Trophoblast cell (in vitro differentiated cells and primary cell): ENCODE data around the gene CLIP4.

Experiments used
- DNase-seq, 2 donors: peaks; one replicate each; pipeline ENCODE4 v3.0.0-alpha.2; 2016
- H2AFZ ChIP-seq: 2 replicates; pipeline ENCODE4 v1.6.1; 2013; ENCODE audit warnings: low read length, moderate library complexity, mild to moderate bottlenecking; ENCODE audit not compliant: insufficient read depth, poor library complexity
- H2AK5ac ChIP-seq: 2 replicates; pipeline ENCODE4 v1.6.1; 2013; ENCODE audit warnings: mild to moderate bottlenecking, low read length
- H2BK120ac ChIP-seq: 2 replicates; pipeline ENCODE4 v1.6.1; 2013; ENCODE audit warnings: low read length, mild to moderate bottlenecking, moderate library complexity; ENCODE audit not compliant: insufficient read depth, poor library complexity
- H2BK12ac ChIP-seq: 2 replicates; pipeline ENCODE4 v1.6.1; 2013; ENCODE audit warnings: mild to moderate bottlenecking, low read length, moderate library complexity
- H2BK5ac ChIP-seq: 2 replicates; pipeline ENCODE4 v1.6.1; 2013; ENCODE audit warnings: low read length, low read depth, moderate library complexity, mild to moderate bottlenecking; ENCODE audit not compliant: poor library complexity
- H3K14ac ChIP-seq: 2 replicates; pipeline ENCODE4 v1.6.1; 2013; ENCODE audit warnings: mild to moderate bottlenecking, low read length
- H3K18ac ChIP-seq: 2 replicates; pipeline ENCODE4 v1.6.1; 2013; ENCODE audit warnings: mild to moderate bottlenecking, low read length
- H3K23ac ChIP-seq: 2 replicates; pipeline ENCODE4 v1.6.1; 2013; ENCODE audit warnings: low read length
- H3K27ac ChIP-seq: 2 replicates; pipeline ENCODE4 v1.5.1; 2013; ENCODE audit warnings: low read depth, mild to moderate bottlenecking, inconsistent platforms, low read length, moderate library complexity
- H3K27me3 ChIP-seq: 2 replicates; pipeline ENCODE4 v1.6.1; 2013; ENCODE audit warnings: inconsistent platforms, mild to moderate bottlenecking, low read length, moderate library complexity; ENCODE audit not compliant: insufficient read depth
- H3K36me3 ChIP-seq, 2 experiments: 1 replicate in 1 of 2; 2 replicates in 1 of 2; pipeline ENCODE4 v1.6.1; 2013; ENCODE audit warnings: low read length in 2 of 2, mild to moderate bottlenecking in 2 of 2, moderate library complexity in 1 of 2; ENCODE audit not compliant: insufficient read depth in 2 of 2, control insufficient read depth in 1 of 2
- H3K4ac ChIP-seq: 2 replicates; pipeline ENCODE4 v1.6.1; 2013; ENCODE audit warnings: low read depth, mild to moderate bottlenecking, low read length, moderate library complexity
- H3K4me1 ChIP-seq, 2 experiments: 1 replicate in 1 of 2; 2 replicates in 1 of 2; pipeline ENCODE4 v1.6.1; 2013; ENCODE audit warnings: low read length in 2 of 2, mild to moderate bottlenecking in 2 of 2, moderate library complexity in 1 of 2; ENCODE audit not compliant: insufficient read depth in 2 of 2, control insufficient read depth in 1 of 2
- H3K4me2 ChIP-seq: 2 replicates; pipeline ENCODE4 v1.6.1; 2013; ENCODE audit warnings: inconsistent platforms, mild to moderate bottlenecking, low read length, moderate library complexity
- H3K4me3 ChIP-seq: 2 replicates; pipeline ENCODE4 v1.5.1; 2013; ENCODE audit warnings: mild to moderate bottlenecking, low read depth, low read length, inconsistent platforms
- H3K79me1 ChIP-seq: one replicate; pipeline ENCODE4 v1.6.1; 2013; ENCODE audit warnings: low read length
- H3K79me2 ChIP-seq: 2 replicates; pipeline ENCODE4 v1.6.1; 2013; ENCODE audit warnings: low read length, mild to moderate bottlenecking; ENCODE audit not compliant: control insufficient read depth, insufficient read depth, poor library complexity
- H3K9ac ChIP-seq: 2 replicates; pipeline ENCODE4 v1.6.1; 2013; ENCODE audit warnings: mild to moderate bottlenecking, low read length
- H3K9me3 ChIP-seq: 2 replicates; pipeline ENCODE4 v1.6.1; 2013; ENCODE audit warnings: low read depth, mild to moderate bottlenecking, control low read depth, inconsistent platforms, low read length; ENCODE audit not compliant: insufficient read depth
- H4K12ac ChIP-seq: 2 replicates; pipeline ENCODE4 v1.6.1; 2013; ENCODE audit warnings: low read depth, mild to moderate bottlenecking, low read length, moderate library complexity
- H4K8ac ChIP-seq: 2 replicates; pipeline ENCODE4 v1.6.1; 2013; ENCODE audit warnings: low read depth, mild to moderate bottlenecking, low read length, moderate library complexity
- H4K91ac ChIP-seq: one replicate; pipeline ENCODE4 v1.6.1; 2013; ENCODE audit warnings: low read depth, mild to moderate bottlenecking, low read length, moderate library complexity
- WGBS: extraction: QIAGEN DNeasy Blood & Tissue Kit; methylation state at CpG from one replicate; pipeline ENCODE4 v1.1.7; 2013; ENCODE audit warnings: missing lambda C conversion rate; ENCODE audit not compliant: insufficient read length, insufficient coverage; ENCODE audit errors: extremely low coverage; 5-methylcytosine and 5-hydroxymethylcytosine counted together

The CLIP4 gene

DNA sequence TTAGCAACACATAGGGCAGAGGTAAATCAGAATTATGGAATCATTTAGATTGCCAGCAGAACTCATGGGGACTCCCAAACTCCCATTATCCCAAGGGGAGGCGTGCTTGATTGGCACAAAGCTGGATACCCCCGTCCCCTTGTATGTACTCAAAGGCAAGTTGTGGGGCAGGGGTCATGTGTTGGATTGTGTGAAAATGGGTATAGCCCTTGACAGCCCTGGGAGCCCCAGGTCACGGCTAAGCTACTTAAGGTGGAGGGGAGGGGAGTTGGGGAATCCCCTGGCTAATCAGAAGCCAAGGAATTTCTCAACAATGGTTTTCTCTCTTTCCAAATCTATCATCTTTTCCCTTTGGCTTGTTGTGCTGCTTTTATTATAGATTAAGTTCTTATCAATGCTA lies 32.7 kb downstream of the CLIP4 start:
- H3K79me2 ChIP-seq = no peaks in the 10 kb centered on the region
- no peak overlapping the region for H2AK5ac ChIP-seq
- H2BK12ac ChIP-seq = no peak overlapping the region
- H3K4me2 ChIP-seq = no peak overlapping the region
- no peak overlapping the region for H3K23ac ChIP-seq
- H3K9me3 ChIP-seq = no peaks in the 10 kb centered on the region
- no peak overlapping the region for H4K91ac ChIP-seq
- H2BK5ac ChIP-seq = no peak overlapping the region
- no peaks in the 10 kb centered on the region for H3K4me1 ChIP-seq
- no peaks in the 10 kb centered on the region for H3K36me3 ChIP-seq
- no peak overlapping the region for H3K9ac ChIP-seq
- no peak overlapping the region for H3K4ac ChIP-seq
- no peaks in the 10 kb centered on the region for H3K79me1 ChIP-seq
- no peak overlapping the region for H4K8ac ChIP-seq
- H3K14ac ChIP-seq = no peak overlapping the region
- no peak overlapping the region for H3K4me3 ChIP-seq
- DNase-seq = no peak
- H3K18ac ChIP-seq = no peak overlapping the region
- no peak overlapping the region for H2AFZ ChIP-seq
- no peaks in the 10 kb centered on the region for H3K27me3 ChIP-seq
- no CpG with 5 or more reads among the region's 3 CpGs for WGBS
- H2BK120ac ChIP-seq = no peak overlapping the region
- no peak overlapping the region for H3K27ac ChIP-seq
- H4K12ac ChIP-seq = no peak overlapping the region

DNA sequence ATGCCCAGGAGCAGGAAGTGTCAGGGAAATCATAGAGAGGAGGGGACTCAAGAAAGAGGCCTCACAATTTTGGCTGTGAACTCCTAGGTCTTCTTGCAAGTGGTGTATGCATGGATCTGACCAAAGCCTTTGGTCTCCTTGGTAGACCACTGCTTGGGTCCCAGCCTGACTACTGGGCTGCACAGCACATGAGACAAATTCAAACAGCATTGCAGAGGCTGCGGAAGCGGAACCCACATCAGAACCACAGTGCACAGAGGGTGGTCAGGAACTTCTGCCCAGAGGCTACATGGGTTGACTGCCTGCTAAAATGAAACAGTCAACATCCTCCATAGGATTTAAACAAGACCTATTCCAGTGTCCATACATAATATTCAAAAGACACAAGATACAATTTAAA lies 39.4 kb downstream of the CLIP4 start:
- Histone ChIP-seq H3K9ac (no peak overlapping the region), H4K12ac (no peak overlapping the region), H2BK120ac (no peak overlapping the region), H3K4me1 (no peaks in the 10 kb centered on the region), H3K4ac (no peak overlapping the region), H3K36me3 (no peaks in the 10 kb centered on the region), H3K9me3 (no peaks in the 10 kb centered on the region), H3K23ac (no peak overlapping the region), H2BK12ac (no peak overlapping the region), H3K4me3 (no peak overlapping the region), H3K79me2 (no peaks in the 10 kb centered on the region), H2BK5ac (no peak overlapping the region), H2AFZ (no peak overlapping the region), H3K79me1 (no peaks in the 10 kb centered on the region), H3K18ac (no peak overlapping the region), H4K8ac (no peak overlapping the region), H3K27me3 (no peaks in the 10 kb centered on the region), H2AK5ac (no peak overlapping the region), H4K91ac (no peak overlapping the region), H3K14ac (no peak overlapping the region), H3K27ac (no peak overlapping the region), H3K4me2 (no peak overlapping the region)
- WGBS = no CpG with 5 or more reads among the region's 2 CpGs
- DNase-seq = no peak

DNA sequence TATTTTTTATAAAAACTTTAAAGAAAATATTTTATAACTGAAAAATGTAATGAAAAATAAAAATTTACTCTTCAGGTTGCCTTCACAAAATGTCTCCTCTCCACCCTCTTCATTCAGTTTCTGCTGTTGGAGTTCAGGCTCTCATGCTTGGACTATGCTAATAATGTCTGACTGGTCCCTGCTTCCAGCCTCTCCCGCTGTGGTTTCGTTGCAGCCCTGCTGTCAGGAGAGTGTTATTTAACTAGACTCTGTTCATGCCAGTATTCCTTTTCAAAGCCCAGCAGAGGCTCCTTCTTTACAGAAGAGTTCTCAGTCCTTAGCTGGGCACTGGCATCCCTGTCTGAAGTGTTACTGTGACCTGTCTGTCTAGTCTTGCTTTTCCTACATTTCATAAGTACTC lies 40.4 kb downstream of the CLIP4 start:
- H3K79me2 ChIP-seq = no peaks in the 10 kb centered on the region
- no peak overlapping the region for H3K18ac ChIP-seq
- no peak overlapping the region for H2AK5ac ChIP-seq
- H3K9ac ChIP-seq = no peak overlapping the region
- no peaks in the 10 kb centered on the region for H3K79me1 ChIP-seq
- H2AFZ ChIP-seq = no peak overlapping the region
- H4K8ac ChIP-seq = no peak overlapping the region
- no peak overlapping the region for H3K4ac ChIP-seq
- no peak overlapping the region for H4K12ac ChIP-seq
- no peak overlapping the region for H3K4me3 ChIP-seq
- no peak overlapping the region for H3K27ac ChIP-seq
- H3K4me1 ChIP-seq = no peaks in the 10 kb centered on the region
- H3K14ac ChIP-seq = no peak overlapping the region
- no peak overlapping the region for H3K23ac ChIP-seq
- no peak overlapping the region for H2BK12ac ChIP-seq
- no peak overlapping the region for H2BK5ac ChIP-seq
- no peak overlapping the region for H4K91ac ChIP-seq
- H3K9me3 ChIP-seq = no peaks in the 10 kb centered on the region
- no peak overlapping the region for H2BK120ac ChIP-seq
- H3K4me2 ChIP-seq = no peak overlapping the region
- no peaks in the 10 kb centered on the region for H3K36me3 ChIP-seq
- H3K27me3 ChIP-seq = no peaks in the 10 kb centered on the region
- no CpG with 5 or more reads among the region's 2 CpGs for WGBS
- no peak for DNase-seq

DNA sequence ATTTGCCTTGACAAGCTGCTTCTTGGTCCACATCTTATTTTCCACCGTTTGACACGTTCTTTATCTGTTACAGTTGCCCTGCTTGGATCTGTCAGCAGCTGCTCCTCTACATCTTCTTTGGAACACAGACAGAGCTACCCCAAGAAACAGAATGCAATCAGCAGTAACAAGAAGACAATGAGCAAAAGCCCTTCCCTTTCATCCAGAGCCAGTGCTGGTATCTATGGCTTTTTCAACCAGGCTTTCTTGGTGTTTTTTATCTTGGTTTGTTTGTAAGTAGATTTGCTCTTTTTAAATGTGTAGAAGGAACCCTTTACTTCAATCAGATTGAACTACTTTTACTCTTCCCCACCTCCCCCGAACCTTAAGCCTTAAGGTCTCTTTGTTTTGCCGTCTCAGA lies 41.9 kb downstream of the CLIP4 start:
- no peaks in the 10 kb centered on the region for H3K79me1 ChIP-seq
- H3K27ac ChIP-seq = no peak overlapping the region
- no peak overlapping the region for H4K8ac ChIP-seq
- no peak overlapping the region for H4K12ac ChIP-seq
- H3K23ac ChIP-seq = no peak overlapping the region
- no peak overlapping the region for H2AK5ac ChIP-seq
- H3K14ac ChIP-seq = no peak overlapping the region
- H3K79me2 ChIP-seq = no peaks in the 10 kb centered on the region
- no peak overlapping the region for H4K91ac ChIP-seq
- no peaks in the 10 kb centered on the region for H3K27me3 ChIP-seq
- H3K4ac ChIP-seq = no peak overlapping the region
- DNase-seq = no peak
- WGBS = no CpG with 5 or more reads among the region's 4 CpGs
- H2BK120ac ChIP-seq = no peak overlapping the region
- no peaks in the 10 kb centered on the region for H3K9me3 ChIP-seq
- H3K18ac ChIP-seq = no peak overlapping the region
- no peak overlapping the region for H2AFZ ChIP-seq
- H3K9ac ChIP-seq = no peak overlapping the region
- H3K36me3 ChIP-seq = no peaks in the 10 kb centered on the region
- no peak overlapping the region for H3K4me3 ChIP-seq
- H2BK12ac ChIP-seq = no peak overlapping the region
- no peaks in the 10 kb centered on the region for H3K4me1 ChIP-seq
- no peak overlapping the region for H3K4me2 ChIP-seq
- no peak overlapping the region for H2BK5ac ChIP-seq
